Kidney epithelial cell (primary cell): ENCODE data around the gene ATR. TPM values are rescaled to one million over a fixed set of nuclear protein-coding genes. Genes with fewer than 3 reads are reported as not detected.

Experiments
- DNase-seq: peaks from one replicate; pipeline ENCODE4 v3.0.0-alpha.2; 2010; ENCODE audit warnings: low read depth
- H3K27me3 ChIP-seq: 2 replicates; pipeline ENCODE4 v1.6.0; 2011; ENCODE audit warnings: low read length; ENCODE audit not compliant: control insufficient read depth, insufficient read depth
- H3K36me3 ChIP-seq: 2 replicates; pipeline ENCODE4 v1.5.1; 2011; ENCODE audit warnings: low read length; ENCODE audit not compliant: control insufficient read depth, insufficient read depth
- H3K4me3 ChIP-seq: 2 replicates; pipeline ENCODE4 v1.5.1; 2011; ENCODE audit warnings: low read depth, mild to moderate bottlenecking, control low read depth, low read length
- total RNA-seq: library from RNA; depleted of rRNA; stranded (reverse); fragments of >200 nt; gene quantifications from 2 replicates; pipeline ENCODE4 v1.2.3, GENCODE V29; 2015
- TF ChIP-seq, protein P1 (sequence below): IDR thresholded peaks from 2 replicates; pipeline ENCODE4 v1.5.1; 2011; ENCODE audit warnings: mild to moderate bottlenecking, moderate library complexity, low read length, control low read depth, inconsistent platforms; ENCODE audit not compliant: insufficient read depth, poor library complexity, severe bottlenecking

Gene ATR
- total RNA-seq, 1 donor from 2014 or later = 23.6 TPM

GRCh38 chr3:142436951-142437585, 141.5 kb downstream of the ATR start:
- Histone ChIP-seq H3K4me3 (no peak overlapping the region), H3K27me3 (no peaks in the 10 kb centered on the region), H3K36me3 (no peaks in the 10 kb centered on the region)
- TF ChIP-seq, protein P1, sequence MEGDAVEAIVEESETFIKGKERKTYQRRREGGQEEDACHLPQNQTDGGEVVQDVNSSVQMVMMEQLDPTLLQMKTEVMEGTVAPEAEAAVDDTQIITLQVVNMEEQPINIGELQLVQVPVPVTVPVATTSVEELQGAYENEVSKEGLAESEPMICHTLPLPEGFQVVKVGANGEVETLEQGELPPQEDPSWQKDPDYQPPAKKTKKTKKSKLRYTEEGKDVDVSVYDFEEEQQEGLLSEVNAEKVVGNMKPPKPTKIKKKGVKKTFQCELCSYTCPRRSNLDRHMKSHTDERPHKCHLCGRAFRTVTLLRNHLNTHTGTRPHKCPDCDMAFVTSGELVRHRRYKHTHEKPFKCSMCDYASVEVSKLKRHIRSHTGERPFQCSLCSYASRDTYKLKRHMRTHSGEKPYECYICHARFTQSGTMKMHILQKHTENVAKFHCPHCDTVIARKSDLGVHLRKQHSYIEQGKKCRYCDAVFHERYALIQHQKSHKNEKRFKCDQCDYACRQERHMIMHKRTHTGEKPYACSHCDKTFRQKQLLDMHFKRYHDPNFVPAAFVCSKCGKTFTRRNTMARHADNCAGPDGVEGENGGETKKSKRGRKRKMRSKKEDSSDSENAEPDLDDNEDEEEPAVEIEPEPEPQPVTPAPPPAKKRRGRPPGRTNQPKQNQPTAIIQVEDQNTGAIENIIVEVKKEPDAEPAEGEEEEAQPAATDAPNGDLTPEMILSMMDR = no peak
- no peak for DNase-seq

DNA sequence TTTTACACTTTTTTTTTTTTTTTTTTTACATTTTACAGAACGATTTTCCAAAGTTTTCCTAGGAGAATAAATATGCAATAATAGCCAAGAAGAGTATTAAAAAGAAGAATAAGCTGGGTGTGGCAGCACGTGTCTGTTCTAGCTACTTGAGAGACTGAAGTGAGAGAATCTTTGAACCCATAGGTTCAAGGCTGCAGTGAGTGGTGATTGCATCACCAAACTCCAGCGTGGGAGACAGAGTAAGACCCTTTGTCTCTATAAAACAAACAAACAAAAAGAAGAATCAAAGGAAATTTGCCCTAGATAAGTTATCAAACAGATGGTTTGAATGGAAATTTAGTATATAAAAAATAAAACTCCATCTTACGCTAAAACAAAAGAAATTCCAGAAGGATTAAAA, 144.0 kb downstream of the ATR start:
- Histone ChIP-seq H3K36me3 (no peaks in the 10 kb centered on the region), H3K4me3 (no peak overlapping the region), H3K27me3 (no peaks in the 10 kb centered on the region)
- no peak for DNase-seq
- TF ChIP-seq, protein P1 = no peak

- Histone ChIP-seq H3K27me3 (no peaks in the 10 kb centered on the region), H3K36me3 (no peaks in the 10 kb centered on the region), H3K4me3 (no peak overlapping the region)
- no peak for DNase-seq
- TF ChIP-seq, protein P1 = no peak
These were observed 145.4 kb downstream of the ATR start for GRCh38 chr3:142433110-142433509.

DNA sequence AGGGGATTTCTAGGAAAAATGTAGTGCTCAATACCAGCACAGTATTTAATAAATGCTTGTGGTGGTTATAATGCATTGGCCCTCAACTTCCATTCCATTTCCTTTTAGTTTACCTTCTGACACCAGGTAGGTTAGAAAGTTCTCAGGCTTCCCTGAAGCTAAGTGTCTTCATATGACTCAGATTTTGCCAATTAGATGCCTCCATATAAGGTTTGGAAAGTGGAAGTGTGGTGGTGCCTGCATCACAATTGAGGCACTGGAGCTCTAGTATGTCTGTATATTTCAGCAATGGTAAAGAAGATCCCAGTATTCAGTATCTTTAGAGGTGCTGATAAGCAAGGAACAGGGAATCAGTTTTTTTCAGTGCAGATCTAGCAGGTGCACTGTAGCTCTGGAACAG, 149.0 kb downstream of the ATR start:
- TF ChIP-seq, protein P1 = no peak
- Histone ChIP-seq H3K4me3 (no peak overlapping the region), H3K36me3 (no peaks in the 10 kb centered on the region), H3K27me3 (no peaks in the 10 kb centered on the region)
- DNase-seq = no peak

DNA sequence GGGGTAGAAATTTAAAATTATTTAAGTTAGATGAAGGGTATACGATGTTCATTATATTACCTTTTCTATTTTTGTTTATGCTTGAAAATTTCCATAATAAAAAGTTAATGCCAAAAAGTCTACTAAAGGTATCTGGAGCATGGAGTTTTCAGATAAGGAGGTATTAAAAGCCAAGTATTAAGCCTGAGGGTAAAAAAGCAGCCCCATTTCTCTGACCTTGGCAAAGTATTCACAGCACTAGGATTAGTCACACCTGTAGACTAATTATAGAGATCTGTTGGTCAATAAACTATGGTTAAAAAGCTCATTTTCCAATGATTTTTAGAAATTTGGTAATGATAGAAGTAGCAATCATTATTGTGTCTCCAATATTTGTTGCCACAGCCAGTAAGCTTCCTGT, 153.8 kb downstream of the ATR start:
- TF ChIP-seq, protein P1 = no peak
- Histone ChIP-seq H3K27me3 (no peaks in the 10 kb centered on the region), H3K4me3 (no peak overlapping the region), H3K36me3 (no peaks in the 10 kb centered on the region)
- DNase-seq = no peak
